ENCODE measurements around the gene MUC2. TPM values are rescaled to one million over a fixed set of nuclear protein-coding genes. Genes with fewer than 3 reads are reported as not detected.

MUC2 gene
- total and polyA plus RNA-seq, 10 of the 15 experiments (the other 5 are each of a cell fraction or from before 2014, with no cell fraction given) = 0.23 TPM; not detected in 9

GRCh38 chr11:1119604-1120146 is 45.0 kb downstream of the MUC2 start:
- DNase-seq (ENCODE audit: low read depth, low spot score) = no peak
- ChIA-PET RAD21 (ENCODE audit: unreplicated experiment) (no interaction called here), SMC1A (ENCODE audit: uncharacterized antibody, unreplicated experiment) (no interaction called here), POLR2A (no interaction called here), CTCF (no interaction called here)
- H3K27ac ChIP-seq (ENCODE audit: control insufficient read depth, insufficient read depth) = no peak overlapping the region
- ATAC-seq = no peak
- intact Hi-C loops (cut with micrococcal nuclease; ENCODE audit: unreplicated experiment) (loop anchor here (10.0 kb wide), 1 partner anchor 455 kb away; the partner anchor contains the start of gene DUSP8), in situ Hi-C loops (cut with MboI) (no loop called here)
- BruUV-seq (replicated peaks) = no TSS peak
- H4K20me1 ChIP-seq (ENCODE audit: control insufficient read depth, insufficient read depth) = no peaks in the 10 kb centered on the region
- FAIRE-seq = no peak
- H3K4me3 ChIP-seq = no peak overlapping the region
- no peaks in the 10 kb centered on the region for H3K36me3 ChIP-seq (ENCODE audit: control insufficient read depth in 2 of 2, insufficient read depth in 2 of 2, low read length in 1 of 2)
- no peak overlapping the region for H3K9ac ChIP-seq (ENCODE audit: control insufficient read depth, insufficient read depth, low read length)
- H3K9me3 ChIP-seq (replicated peaks; ENCODE audit: control insufficient read depth, insufficient read depth, low read length) = no peaks in the 10 kb centered on the region
- no peak overlapping the region for H3K4me2 ChIP-seq (ENCODE audit: control insufficient read depth, insufficient read depth)
- no peaks in the 10 kb centered on the region for H3K27me3 ChIP-seq (replicated peaks in 1 of 2; ENCODE audit: control insufficient read depth in 2 of 2, insufficient read depth in 2 of 2, low read length in 1 of 2)
- WGBS (ENCODE audit: insufficient coverage, insufficient replicate concordance, low lambda C conversion rate, missing lambda C conversion rate) = 29% methylated on average over 13 of the region's 17 CpGs
- no peaks in the 10 kb centered on the region for H3K4me1 ChIP-seq (ENCODE audit: control insufficient read depth, insufficient read depth, low read length)
- H2AFZ ChIP-seq (ENCODE audit: control insufficient read depth, low read depth, low read length) = no peak overlapping the region
- H3K79me2 ChIP-seq (ENCODE audit: control insufficient read depth, insufficient read depth, low read length) = no peaks in the 10 kb centered on the region
- TF ChIP-seq FOS (IDR thresholded peaks at IDR 0.05; ENCODE audit: borderline replicate concordance, extremely low read depth, insufficient read length) (no peak), HDGF (IDR thresholded peaks at IDR 0.05) (no peak), ZNF24 (IDR thresholded peaks at IDR 0.05) (no peak), TCF7 (IDR thresholded peaks at IDR 0.05; ENCODE audit: borderline replicate concordance) (no peak), RCOR1 (conservative IDR thresholded peaks at IDR 0.05; ENCODE audit: low read depth, low read length) (no peak), SIX5 (IDR thresholded peaks at IDR 0.05; ENCODE audit: low read depth, low read length, severe bottlenecking) (no peak), MTA2 (IDR thresholded peaks at IDR 0.05; ENCODE audit: low read depth) (no peak), HDAC2 (IDR thresholded peaks at IDR 0.05) (no peak), MTA3 (IDR thresholded peaks at IDR 0.05; ENCODE audit: borderline replicate concordance, low read length) (no peak), PRDM15 (CRISPR knock-in tag; IDR thresholded peaks at IDR 0.05) (no peak), ZNF687 (IDR thresholded peaks at IDR 0.05) (no peak), RUNX3 (IDR thresholded peaks at IDR 0.05; ENCODE audit: low read length) (no peak), IRF5 (IDR thresholded peaks at IDR 0.05; ENCODE audit: borderline replicate concordance) (no peak)
- TF ChIP-seq, protein P1, sequence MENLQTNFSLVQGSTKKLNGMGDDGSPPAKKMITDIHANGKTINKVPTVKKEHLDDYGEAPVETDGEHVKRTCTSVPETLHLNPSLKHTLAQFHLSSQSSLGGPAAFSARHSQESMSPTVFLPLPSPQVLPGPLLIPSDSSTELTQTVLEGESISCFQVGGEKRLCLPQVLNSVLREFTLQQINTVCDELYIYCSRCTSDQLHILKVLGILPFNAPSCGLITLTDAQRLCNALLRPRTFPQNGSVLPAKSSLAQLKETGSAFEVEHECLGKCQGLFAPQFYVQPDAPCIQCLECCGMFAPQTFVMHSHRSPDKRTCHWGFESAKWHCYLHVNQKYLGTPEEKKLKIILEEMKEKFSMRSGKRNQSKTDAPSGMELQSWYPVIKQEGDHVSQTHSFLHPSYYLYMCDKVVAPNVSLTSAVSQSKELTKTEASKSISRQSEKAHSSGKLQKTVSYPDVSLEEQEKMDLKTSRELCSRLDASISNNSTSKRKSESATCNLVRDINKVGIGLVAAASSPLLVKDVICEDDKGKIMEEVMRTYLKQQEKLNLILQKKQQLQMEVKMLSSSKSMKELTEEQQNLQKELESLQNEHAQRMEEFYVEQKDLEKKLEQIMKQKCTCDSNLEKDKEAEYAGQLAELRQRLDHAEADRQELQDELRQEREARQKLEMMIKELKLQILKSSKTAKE (IDR thresholded peaks at IDR 0.05; ENCODE audit: low read depth, poor library complexity, severe bottlenecking) = no peak
